ENCODE data around the gene ZBTB33.

Gene ZBTB33

GRCh38 chrX:120301960-120302359, 51.3 kb downstream of the ZBTB33 start:
- Histone ChIP-seq H3F3A (ENCODE audit: insufficient read depth) (no peaks in the 10 kb centered on the region), H3K4me3 (ENCODE audit: insufficient read depth, low read length, poor library complexity, severe bottlenecking) (no peak overlapping the region), H3K9ac (ENCODE audit: low read length) (peak overlapping the region; percentile 33), H3K4me2 (ENCODE audit: low read depth, low read length, poor library complexity, severe bottlenecking) (peak overlapping the region; percentile 65), H4K20me1 (ENCODE audit: low read depth, low read length) (no peaks in the 10 kb centered on the region), H3K79me2 (ENCODE audit: insufficient read depth, low read length) (no peaks in the 10 kb centered on the region), H3K9me3 (ENCODE audit: insufficient read depth, low read length) (no peaks in the 10 kb centered on the region), H3K27ac (ENCODE audit: low read depth, low read length) (peak overlapping the region; percentile 57), H3K27me3 (ENCODE audit: low read length) (no peaks in the 10 kb centered on the region), H3K36me3 (ENCODE audit: low read length) (no peaks in the 10 kb centered on the region), H3K9me2 (replicated peaks; ENCODE audit: insufficient read depth, low read length) (no peaks in the 10 kb centered on the region), H2AFZ (ENCODE audit: low read depth, low read length, severe bottlenecking) (peak overlapping the region; percentile 10)
- no peak for TF ChIP-seq EZH2phosphoT487 (conservative IDR thresholded peaks at IDR 0.05; ENCODE audit: low read length)

DNA sequence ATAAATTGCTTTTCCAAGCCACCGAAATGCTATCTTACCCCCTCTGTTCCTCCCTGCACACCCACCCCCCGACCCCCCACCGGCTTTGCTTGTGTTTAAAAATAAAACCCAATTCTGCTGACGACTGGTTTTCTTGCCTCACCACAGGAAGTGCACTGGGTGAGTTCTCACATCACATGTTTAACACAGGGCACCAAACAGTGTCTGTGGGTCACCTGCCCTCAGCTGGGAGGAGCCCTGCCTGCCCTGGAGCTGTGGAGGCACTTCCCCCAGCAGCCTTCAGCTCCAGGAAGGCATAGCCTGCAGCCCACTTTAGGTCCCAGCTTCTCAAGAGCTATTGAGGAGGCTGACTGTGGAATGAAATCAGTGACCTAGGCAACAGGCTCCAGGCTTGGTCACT, 51.8 kb downstream of the ZBTB33 start:
- no peaks in the 10 kb centered on the region for H3K79me2 ChIP-seq (ENCODE audit: insufficient read depth, low read length)
- no peaks in the 10 kb centered on the region for H3K36me3 ChIP-seq (ENCODE audit: low read length)
- peak overlapping the region; percentile 36 for H3K4me3 ChIP-seq (ENCODE audit: insufficient read depth, low read length, poor library complexity, severe bottlenecking)
- H4K20me1 ChIP-seq (ENCODE audit: low read depth, low read length), result no peaks in the 10 kb centered on the region
- no peaks in the 10 kb centered on the region for H3K9me3 ChIP-seq (ENCODE audit: insufficient read depth, low read length)
- H3K9ac ChIP-seq (ENCODE audit: low read length), result peak overlapping the region; percentile 35
- H3K9me2 ChIP-seq (replicated peaks; ENCODE audit: insufficient read depth, low read length), result no peaks in the 10 kb centered on the region
- peak overlapping the region; percentile 63 for H3K27ac ChIP-seq (ENCODE audit: low read depth, low read length)
- no peaks in the 10 kb centered on the region for H3F3A ChIP-seq (ENCODE audit: insufficient read depth)
- peak overlapping the region; percentile 86 for H2AFZ ChIP-seq (ENCODE audit: low read depth, low read length, severe bottlenecking)
- H3K27me3 ChIP-seq (ENCODE audit: low read length), result no peaks in the 10 kb centered on the region
- H3K4me2 ChIP-seq (ENCODE audit: low read depth, low read length, poor library complexity, severe bottlenecking), result peak overlapping the region; percentile 65
- TF ChIP-seq CTCF (IDR thresholded peaks at IDR 0.05; ENCODE audit: insufficient read depth, low read length, poor library complexity, severe bottlenecking) (no peak), EZH2phosphoT487 (conservative IDR thresholded peaks at IDR 0.05; ENCODE audit: low read length) (no peak)

GRCh38 chrX:120304256-120304655, 53.6 kb downstream of the ZBTB33 start:
- Histone ChIP-seq H3K4me2 (ENCODE audit: low read depth, low read length, poor library complexity, severe bottlenecking) (peak overlapping the region; percentile 65), H3K36me3 (ENCODE audit: low read length) (no peaks in the 10 kb centered on the region), H3K27ac (ENCODE audit: low read depth, low read length) (peak overlapping the region; percentile 32), H3K27me3 (ENCODE audit: low read length) (no peaks in the 10 kb centered on the region), H4K20me1 (ENCODE audit: low read depth, low read length) (no peaks in the 10 kb centered on the region), H3K4me3 (ENCODE audit: insufficient read depth, low read length, poor library complexity, severe bottlenecking) (no peak overlapping the region), H3K9ac (ENCODE audit: low read length) (peak overlapping the region; percentile 39), H3K79me2 (ENCODE audit: insufficient read depth, low read length) (no peaks in the 10 kb centered on the region), H3F3A (ENCODE audit: insufficient read depth) (no peaks in the 10 kb centered on the region), H3K9me2 (replicated peaks; ENCODE audit: insufficient read depth, low read length) (no peaks in the 10 kb centered on the region), H3K9me3 (ENCODE audit: insufficient read depth, low read length) (no peaks in the 10 kb centered on the region), H2AFZ (ENCODE audit: low read depth, low read length, severe bottlenecking) (peak overlapping the region; percentile 91)
- TF ChIP-seq CTCF (IDR thresholded peaks at IDR 0.05; ENCODE audit: insufficient read depth, low read length, poor library complexity, severe bottlenecking), result no peak
- no peak for TF ChIP-seq EZH2phosphoT487 (conservative IDR thresholded peaks at IDR 0.05; ENCODE audit: low read length)

DNA sequence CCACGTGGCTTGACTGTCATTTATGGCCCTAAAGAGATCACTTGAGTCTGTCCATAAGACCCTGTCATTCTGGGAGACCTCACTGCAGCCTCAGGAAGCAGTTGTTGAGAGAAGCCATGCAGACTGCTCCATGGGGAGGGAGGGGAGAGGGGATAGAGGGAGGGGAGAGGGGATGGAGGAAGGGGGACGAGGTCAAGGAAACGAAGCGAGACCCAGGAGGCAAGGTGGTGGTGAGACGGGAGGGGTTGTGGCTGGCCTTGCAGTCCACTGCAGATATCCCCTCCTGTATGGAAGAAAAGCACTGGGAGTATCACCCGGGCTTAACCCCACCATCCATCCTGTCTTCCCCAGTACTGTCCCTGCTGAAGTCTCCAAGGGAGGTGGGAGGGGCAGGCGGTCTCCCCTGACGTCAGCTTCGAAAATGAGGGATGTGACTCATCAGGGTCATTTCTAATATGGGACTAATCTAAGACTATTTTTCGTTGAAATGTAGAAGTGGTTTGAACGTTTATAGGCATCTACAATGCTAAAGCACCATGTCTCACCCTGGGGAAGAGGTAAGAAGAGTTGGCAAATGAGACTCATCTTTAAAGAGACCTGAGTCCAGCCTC, 55.0 kb downstream of the ZBTB33 start:
- H3K9me3 ChIP-seq (ENCODE audit: insufficient read depth, low read length), result no peaks in the 10 kb centered on the region
- no peaks in the 10 kb centered on the region for H3K9me2 ChIP-seq (replicated peaks; ENCODE audit: insufficient read depth, low read length)
- no peak overlapping the region for H3K27ac ChIP-seq (ENCODE audit: low read depth, low read length)
- TF ChIP-seq CTCF (IDR thresholded peaks at IDR 0.05; ENCODE audit: insufficient read depth, low read length, poor library complexity, severe bottlenecking) (no peak), EZH2phosphoT487 (conservative IDR thresholded peaks at IDR 0.05; ENCODE audit: low read length) (no peak)
- no peaks in the 10 kb centered on the region for H4K20me1 ChIP-seq (ENCODE audit: low read depth, low read length)
- H3F3A ChIP-seq (ENCODE audit: insufficient read depth), result no peaks in the 10 kb centered on the region
- H3K4me3 ChIP-seq (ENCODE audit: insufficient read depth, low read length, poor library complexity, severe bottlenecking), result no peak overlapping the region
- no peaks in the 10 kb centered on the region for H3K36me3 ChIP-seq (ENCODE audit: low read length)
- no peaks in the 10 kb centered on the region for H3K79me2 ChIP-seq (ENCODE audit: insufficient read depth, low read length)
- H3K27me3 ChIP-seq (ENCODE audit: low read length), result no peaks in the 10 kb centered on the region
- H3K9ac ChIP-seq (ENCODE audit: low read length), result no peak overlapping the region
- H3K4me2 ChIP-seq (ENCODE audit: low read depth, low read length, poor library complexity, severe bottlenecking), result no peak overlapping the region
- H2AFZ ChIP-seq (ENCODE audit: low read depth, low read length, severe bottlenecking), result no peak overlapping the region

Measured in SU-DHL-6 (cell line).